ENCODE data around the gene WWP2.

Gene WWP2

DNA sequence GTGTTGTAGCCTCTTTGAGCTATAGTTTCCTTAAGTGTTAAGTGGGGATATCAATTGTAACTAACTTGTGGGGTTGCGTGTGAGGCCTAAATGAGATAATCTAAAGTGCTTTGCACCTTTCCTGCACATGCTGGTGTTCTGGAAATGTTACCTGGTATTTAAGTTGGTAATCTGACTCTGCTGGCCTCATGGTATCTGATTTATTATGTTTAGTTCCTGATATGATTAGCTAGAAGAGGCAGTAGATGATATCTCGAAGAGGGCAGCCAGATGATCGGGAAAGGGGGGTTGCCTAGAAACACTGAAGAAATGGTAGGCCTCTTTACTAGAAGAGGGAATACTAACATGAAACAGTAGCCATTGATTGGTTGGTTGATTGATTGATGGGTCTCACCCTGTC, 123.6 kb downstream of the WWP2 start:
- in situ Hi-C loops (cut with HindIII; ENCODE audit: low sequenced_read_pairs): no loop called here

- in situ Hi-C loops (cut with HindIII; ENCODE audit: low sequenced_read_pairs): no loop called here
These were observed 124.6 kb downstream of the WWP2 start for GRCh38 chr16:69886726-69887125.

DNA sequence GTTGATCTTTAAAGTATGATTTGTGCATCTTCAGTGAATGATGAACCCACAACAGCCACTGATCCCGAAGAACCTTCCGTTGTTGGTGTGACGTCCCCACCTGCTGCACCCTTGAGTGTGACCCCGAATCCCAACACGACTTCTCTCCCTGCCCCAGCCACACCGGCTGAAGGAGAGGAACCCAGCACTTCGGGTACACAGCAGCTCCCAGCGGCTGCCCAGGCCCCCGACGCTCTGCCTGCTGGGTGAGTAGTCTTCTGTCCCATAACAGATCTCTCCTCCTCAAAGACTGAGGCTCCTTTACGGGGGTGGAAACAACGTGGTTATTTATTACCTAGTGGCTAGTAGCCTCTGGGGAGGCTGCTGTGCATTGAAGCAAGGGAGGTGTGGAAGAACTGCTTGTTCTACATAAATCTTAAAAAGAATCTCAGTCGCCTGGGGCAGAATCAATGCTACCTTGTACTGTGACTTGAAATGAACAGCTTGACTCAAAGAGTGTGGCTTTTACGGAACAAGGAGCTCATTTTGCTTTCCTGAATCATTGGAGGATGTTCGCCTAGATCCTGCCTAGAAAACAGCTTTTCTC, 126.0 kb downstream of the WWP2 start:
- in situ Hi-C loops (cut with HindIII; ENCODE audit: low sequenced_read_pairs): no loop called here

DNA sequence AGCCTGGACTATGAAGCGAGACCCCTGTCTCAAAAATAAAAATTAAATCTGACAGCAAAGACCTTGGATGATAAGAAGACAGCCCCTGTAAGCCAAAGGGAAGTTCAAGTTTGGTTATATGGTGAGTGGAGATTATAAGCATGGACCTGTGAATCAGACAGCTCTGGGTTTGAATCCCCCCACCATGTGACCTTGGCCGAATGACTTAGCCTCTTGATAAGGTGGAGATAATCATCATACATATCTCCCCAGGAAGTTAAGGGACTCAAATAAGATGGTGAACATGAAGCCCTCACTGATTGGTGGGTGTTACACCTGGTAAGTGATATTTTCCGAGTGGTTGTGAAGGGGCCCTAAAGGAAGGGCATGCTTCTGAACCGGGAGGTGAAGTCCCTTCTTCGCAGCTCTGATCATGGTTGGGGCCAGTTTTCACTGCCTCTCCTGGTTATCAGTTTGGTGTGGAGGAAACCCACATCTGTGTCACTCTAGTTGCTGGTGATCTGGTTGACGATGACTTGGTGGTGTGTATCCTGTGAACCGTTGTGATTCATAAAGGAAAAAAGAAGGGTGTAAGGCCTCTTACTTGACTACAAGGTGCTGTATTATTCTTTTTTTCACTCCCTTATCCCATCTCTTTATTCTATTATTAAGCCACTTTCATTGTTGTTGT, 127.3 kb downstream of the WWP2 start:
- in situ Hi-C loops (cut with HindIII; ENCODE audit: low sequenced_read_pairs): no loop called here

- in situ Hi-C loops (cut with HindIII; ENCODE audit: low sequenced_read_pairs): no loop called here
These were observed 128.2 kb downstream of the WWP2 start for GRCh38 chr16:69890114-69890891.

DNA sequence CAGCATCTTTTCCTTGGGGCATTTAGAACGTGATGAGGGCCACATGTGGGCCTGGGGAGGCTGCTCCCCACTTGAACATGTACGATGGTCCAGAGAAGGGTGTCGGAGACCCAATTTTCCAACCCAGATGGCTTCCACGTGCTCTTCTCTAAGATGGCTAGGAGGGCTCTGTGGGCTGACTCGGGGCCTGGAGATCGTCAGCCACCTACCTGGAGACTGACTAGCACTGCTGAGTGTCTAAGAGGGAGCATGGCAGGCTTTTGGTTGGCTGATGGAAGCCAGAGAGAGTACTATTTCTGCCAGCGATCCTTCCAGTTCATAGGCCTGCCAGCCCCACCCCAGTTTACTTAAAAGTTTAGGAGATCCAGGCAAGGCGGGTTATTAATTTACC, 128.8 kb downstream of the WWP2 start:
- in situ Hi-C loops (cut with HindIII; ENCODE audit: low sequenced_read_pairs): no loop called here

GRCh38 chr16:69892378-69892777, 130.2 kb downstream of the WWP2 start:
- in situ Hi-C loops (cut with HindIII; ENCODE audit: low sequenced_read_pairs): no loop called here

- in situ Hi-C loops (cut with HindIII; ENCODE audit: low sequenced_read_pairs): no loop called here
These were observed 131.0 kb downstream of the WWP2 start for GRCh38 chr16:69893106-69893505.

GRCh38 chr16:69894676-69895075, 132.5 kb downstream of the WWP2 start:
- in situ Hi-C loops (cut with HindIII; ENCODE audit: low sequenced_read_pairs): no loop called here

DNA sequence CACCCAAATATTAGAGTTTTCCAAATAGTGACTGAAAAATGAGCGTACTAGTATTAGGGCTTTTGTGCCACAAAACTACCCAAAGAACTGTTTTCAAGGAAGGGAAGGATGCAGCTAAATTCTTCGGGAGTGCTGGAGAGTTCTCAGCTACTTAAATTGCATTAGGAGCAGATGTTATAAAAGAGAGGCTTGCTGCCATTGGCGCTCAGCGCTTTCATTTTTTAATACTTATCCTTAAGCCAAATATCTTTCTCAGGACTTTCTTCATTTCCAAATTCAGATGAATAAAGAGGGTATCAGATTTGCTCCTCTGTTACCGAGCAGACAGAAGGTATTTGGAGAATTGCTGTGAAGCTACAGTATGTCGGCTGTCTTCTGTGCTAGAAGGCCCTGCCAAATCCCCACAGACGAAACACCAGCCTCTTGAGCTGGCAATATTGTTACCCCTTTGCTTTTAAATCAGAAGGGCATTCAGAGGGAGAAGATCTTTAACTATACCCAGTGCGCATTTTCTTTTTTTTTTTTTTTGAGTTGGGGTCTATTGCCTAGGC, 141.8 kb downstream of the WWP2 start:
- in situ Hi-C loops (cut with HindIII; ENCODE audit: low sequenced_read_pairs): loop anchor here (5.0 kb wide), 2 partner anchors 37 to 92 kb away; no protein-coding TSS in a partner anchor

- in situ Hi-C loops (cut with HindIII; ENCODE audit: low sequenced_read_pairs): loop anchor here (5.0 kb wide), 2 partner anchors 37 to 92 kb away; no protein-coding TSS in a partner anchor
These were observed 142.5 kb downstream of the WWP2 start for GRCh38 chr16:69904495-69905170.

- in situ Hi-C loops (cut with HindIII; ENCODE audit: low sequenced_read_pairs): no loop called here
These were observed 143.0 kb downstream of the WWP2 start for GRCh38 chr16:69905171-69905555.

DNA sequence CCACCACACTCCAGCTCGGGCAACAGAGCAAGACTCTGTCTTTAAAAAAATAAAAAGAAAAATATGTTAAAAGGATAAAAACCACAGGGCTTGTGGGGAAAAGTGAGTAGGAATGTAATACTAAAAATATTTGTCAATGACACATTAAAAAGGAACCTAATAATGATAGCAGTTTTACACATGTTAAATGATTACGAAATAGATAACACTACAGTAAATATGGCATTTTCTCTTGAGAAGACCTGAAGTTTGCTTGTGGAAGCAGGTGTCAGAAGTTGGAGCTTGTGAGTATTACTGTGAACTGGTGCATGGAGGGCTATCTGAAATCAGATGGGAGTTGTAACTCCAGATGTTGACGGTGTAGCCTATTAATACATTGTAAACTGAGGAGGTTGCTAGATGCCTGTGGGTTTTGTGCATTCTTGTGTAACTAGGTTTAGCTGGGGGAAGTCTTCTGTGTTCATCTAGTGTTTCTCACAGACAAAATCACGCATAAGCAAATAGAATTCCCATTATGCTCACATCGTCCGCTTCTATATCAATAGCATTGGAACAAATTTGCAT, 144.8 kb downstream of the WWP2 start:
- in situ Hi-C loops (cut with HindIII; ENCODE audit: low sequenced_read_pairs): no loop called here

DNA sequence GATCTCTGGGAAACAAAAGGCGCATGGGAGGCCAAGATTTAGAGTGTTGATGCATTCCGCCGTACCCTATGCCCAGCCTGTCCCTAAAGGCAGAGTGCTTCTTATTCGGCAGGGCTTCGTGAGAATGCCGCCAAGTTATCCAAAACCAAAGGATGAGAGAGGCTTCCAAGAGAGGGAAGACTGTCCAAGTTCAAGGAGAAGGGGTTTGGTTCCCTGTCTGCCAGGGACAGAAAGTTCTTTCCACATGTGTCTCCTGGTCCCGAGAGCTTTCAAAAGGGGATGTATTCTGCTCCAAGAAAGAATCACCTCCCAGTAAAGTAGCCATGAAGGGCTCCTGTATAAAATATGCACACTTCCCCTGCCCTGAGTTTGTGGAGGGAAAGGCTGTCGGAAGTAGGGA, 146.9 kb downstream of the WWP2 start:
- in situ Hi-C loops (cut with HindIII; ENCODE audit: low sequenced_read_pairs): no loop called here

GRCh38 chr16:69909760-69910159, 147.6 kb downstream of the WWP2 start:
- in situ Hi-C loops (cut with HindIII; ENCODE audit: low sequenced_read_pairs): no loop called here

GRCh38 chr16:69910964-69911363, 148.8 kb downstream of the WWP2 start:
- in situ Hi-C loops (cut with HindIII; ENCODE audit: low sequenced_read_pairs): no loop called here

- in situ Hi-C loops (cut with HindIII; ENCODE audit: low sequenced_read_pairs): no loop called here
These were observed 154.3 kb downstream of the WWP2 start for GRCh38 chr16:69916462-69916861.

DNA sequence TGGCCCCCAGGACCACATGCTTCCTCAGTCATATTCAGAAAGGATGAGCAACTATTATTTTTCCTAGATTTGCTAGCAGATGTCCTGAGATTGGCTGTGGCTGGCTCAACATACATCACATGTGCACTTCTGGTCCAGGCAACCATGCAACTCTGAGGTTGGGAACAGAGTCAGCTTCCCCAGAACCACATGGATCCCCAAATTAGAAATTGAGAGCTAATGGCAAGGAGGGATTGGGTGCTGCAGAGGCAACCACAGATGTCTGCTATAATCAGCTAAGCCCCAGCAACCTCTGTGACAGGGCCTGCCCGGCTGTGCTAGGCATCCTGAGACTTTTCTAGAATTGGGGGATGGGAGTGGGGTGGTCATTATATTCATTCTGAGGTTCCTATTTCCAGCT, 155.2 kb downstream of the WWP2 start:
- in situ Hi-C loops (cut with HindIII; ENCODE audit: low sequenced_read_pairs): no loop called here

DNA sequence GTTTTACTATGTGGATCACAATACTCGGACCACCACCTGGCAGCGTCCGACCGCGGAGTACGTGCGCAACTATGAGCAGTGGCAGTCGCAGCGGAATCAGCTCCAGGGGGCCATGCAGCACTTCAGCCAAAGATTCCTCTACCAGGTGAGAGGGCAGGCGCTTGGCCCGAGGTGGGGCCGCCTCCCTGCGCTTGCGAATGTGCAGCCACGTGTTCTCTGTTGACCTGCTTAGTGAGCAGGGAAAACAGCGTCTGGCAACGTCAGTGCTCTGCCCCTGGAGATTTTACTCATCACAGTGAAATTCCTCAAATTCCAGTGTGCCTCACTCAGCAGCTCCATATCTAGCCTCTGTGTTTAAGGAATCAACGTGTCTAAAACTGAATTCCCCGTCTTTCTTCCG, 155.6 kb downstream of the WWP2 start:
- in situ Hi-C loops (cut with HindIII; ENCODE audit: low sequenced_read_pairs): no loop called here

DNA sequence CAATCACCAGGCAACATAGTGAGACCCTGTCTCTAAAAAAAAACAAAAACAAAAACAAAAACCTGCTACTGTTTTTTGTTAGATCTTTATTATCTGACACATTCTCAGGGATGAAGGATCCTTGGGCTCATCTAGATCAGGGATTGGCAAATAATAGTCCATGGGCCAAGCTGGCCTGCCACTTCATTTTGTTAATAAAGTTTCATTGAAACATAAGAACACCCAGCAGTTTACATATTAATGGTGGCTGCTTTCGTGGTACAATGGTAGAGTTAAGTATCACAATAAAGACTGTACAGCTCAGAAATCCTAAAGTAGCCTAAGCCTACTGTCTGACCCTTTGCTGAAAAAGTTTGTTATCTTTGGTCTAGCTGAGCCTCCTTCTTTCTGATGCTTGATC, 156.1 kb downstream of the WWP2 start:
- in situ Hi-C loops (cut with HindIII; ENCODE audit: low sequenced_read_pairs): no loop called here

GRCh38 chr16:69921127-69921526, 159.0 kb downstream of the WWP2 start:
- in situ Hi-C loops (cut with HindIII; ENCODE audit: low sequenced_read_pairs): no loop called here

All from endothelial cell of hepatic sinusoid (primary cell).